GM12878 (cell line): ENCODE measurements around the gene TIGD7. TPM values are rescaled to one million over a fixed set of nuclear protein-coding genes. Genes with fewer than 3 reads are reported as not detected.

ENCODE experiments used
- ATAC-seq: fragments of 200-7000 bp; cut with Tn5 transposase; 3 replicates; pipeline ENCODE4 v1.9.1; 2020; ENCODE audit warnings: mild to moderate bottlenecking, moderate library complexity
- BruUV-seq: library from RNA; stranded (reverse); fragments of 400-500 nt; replicated peaks from 2 replicates; lab custom pipeline; 2021; lab: Mats Ljungman, UMichigan
- CTCF ChIA-PET: fragments of 300-600 bp; sonication (Branson Sonifier 250); formaldehyde crosslinking; extraction: SDS; loops from one replicate; lab custom pipeline; 2021; ENCODE audit warnings: inconsistent platforms; lab: Yijun Ruan, JAX
- POLR2A ChIA-PET: fragments of 350-600 bp; formaldehyde crosslinking; extraction: SDS; loops from one replicate; lab custom pipeline; 2021; ENCODE audit warnings: inconsistent platforms; lab: Charles Lee
- RAD21 ChIA-PET: fragments of 300-600 bp; sonication (Branson Sonifier 250); formaldehyde crosslinking; loops from one replicate; lab custom pipeline; 2023; ENCODE audit warnings: antibody characterized with exemption; ENCODE audit not compliant: unreplicated experiment; lab: Charles Lee
- SMC1A ChIA-PET: fragments of 300-600 bp; sonication (Branson Sonifier 250); formaldehyde crosslinking; loops from one replicate; lab custom pipeline; 2023; ENCODE audit not compliant: unreplicated experiment, uncharacterized antibody; lab: Charles Lee
- DNase-seq: peaks from one replicate; pipeline ENCODE4 v3.0.0-alpha.2; 2011; ENCODE audit warnings: low read depth, low spot score
- FAIRE-seq: peaks from 3 replicates; lab custom pipeline; 2011; peaks lifted over from hg19 to GRCh38; lab: Jason Lieb, UNC
- H2AFZ ChIP-seq: 2 replicates; pipeline ENCODE4 v1.6.0; 2011; ENCODE audit warnings: low read depth, low read length, control low read depth; ENCODE audit not compliant: control insufficient read depth
- H3K27ac ChIP-seq: 2 replicates; pipeline ENCODE4 v1.5.1; 2011; ENCODE audit warnings: control low read depth; ENCODE audit not compliant: control insufficient read depth, insufficient read depth
- H3K27me3 ChIP-seq, 2 experiments: replicated peaks in 1 of 2; 2 replicates each; pipeline versions ENCODE4 v1.6.0 to v1.6.1; 2011; ENCODE audit warnings: low read length in 1 of 2; ENCODE audit not compliant: control insufficient read depth in 2 of 2, insufficient read depth in 2 of 2
- H3K36me3 ChIP-seq, 2 experiments: 2 replicates each; pipeline ENCODE4 v1.5.1; 2011; ENCODE audit warnings: low read length in 1 of 2; ENCODE audit not compliant: control insufficient read depth in 2 of 2, insufficient read depth in 2 of 2
- H3K4me1 ChIP-seq: 2 replicates; pipeline ENCODE4 v1.6.1; 2011; ENCODE audit warnings: mild to moderate bottlenecking, low read length, moderate library complexity, mixed read lengths; ENCODE audit not compliant: control insufficient read depth, insufficient read depth
- H3K4me2 ChIP-seq: 2 replicates; pipeline ENCODE4 v1.6.0; 2011; ENCODE audit warnings: control low read depth; ENCODE audit not compliant: control insufficient read depth, insufficient read depth
- H3K4me3 ChIP-seq: fragments of 200-600 bp; sonication (generic); 2 replicates; pipeline ENCODE4 v1.5.1; 2016
- H3K79me2 ChIP-seq: 2 replicates; pipeline ENCODE4 v1.6.0; 2011; ENCODE audit warnings: low read length; ENCODE audit not compliant: control insufficient read depth, insufficient read depth
- H3K9ac ChIP-seq: 2 replicates; pipeline ENCODE4 v1.8.0; 2011; ENCODE audit warnings: low read length, control low read depth, mixed read lengths; ENCODE audit not compliant: control insufficient read depth, insufficient read depth
- H3K9me3 ChIP-seq: replicated peaks from 3 replicates; pipeline ENCODE4 v1.5.1; 2011; ENCODE audit warnings: mild to moderate bottlenecking, low read length; ENCODE audit not compliant: control insufficient read depth, insufficient read depth
- H4K20me1 ChIP-seq: 2 replicates; pipeline ENCODE4 v1.6.0; 2011; ENCODE audit not compliant: control insufficient read depth, insufficient read depth
- BACH1 ChIP-seq: fragments of 450-650 bp; IDR thresholded peaks from 2 replicates; pipeline ENCODE4 v1.6.1; 2017; ENCODE audit warnings: mild to moderate bottlenecking, borderline replicate concordance
- CREB1 ChIP-seq: IDR thresholded peaks from 2 replicates; pipeline ENCODE4 v1.6.1; 2012; ENCODE audit warnings: low read depth, mild to moderate bottlenecking, inconsistent platforms
- CREM ChIP-seq: IDR thresholded peaks from 2 replicates; pipeline ENCODE4 v1.6.1; 2014; ENCODE audit warnings: antibody characterized with exemption, low read depth
- GABPA ChIP-seq: IDR thresholded peaks from 2 replicates; pipeline ENCODE4 v1.6.1; 2014; ENCODE audit warnings: antibody characterized with exemption, low read depth, mild to moderate bottlenecking, inconsistent platforms
- HDAC6 ChIP-seq: fragments of 200-600 bp; sonication (generic); IDR thresholded peaks from one replicate; pipeline ENCODE4 v1.8.0; 2017; ENCODE audit warnings: antibody characterized with exemption; ENCODE audit not compliant: unreplicated experiment
- KAT2A ChIP-seq: conservative IDR thresholded peaks from 2 replicates; pipeline ENCODE4 v1.6.1; 2011; ENCODE audit warnings: low read depth, low read length; ENCODE audit not compliant: control insufficient read depth
- MYB ChIP-seq: fragments of 150-350 bp; IDR thresholded peaks from 2 replicates; pipeline ENCODE4 v1.6.1; 2014; ENCODE audit warnings: mild to moderate bottlenecking, low read depth, low read length, borderline replicate concordance
- NFYA ChIP-seq: IDR thresholded peaks from 2 replicates; pipeline ENCODE4 v1.6.1; 2011; ENCODE audit warnings: low read depth, mild to moderate bottlenecking, low read length, improper control_type of control experiment, borderline replicate concordance
- POLR2AphosphoS2 ChIP-seq: IDR thresholded peaks from 2 replicates; pipeline ENCODE4 v1.6.1; 2011; ENCODE audit warnings: low read depth, mild to moderate bottlenecking, low read length, improper control_type of control experiment, moderate library complexity
- RAD21 ChIP-seq: IDR thresholded peaks from 2 replicates; pipeline ENCODE4 v1.6.1; 2011; ENCODE audit warnings: mild to moderate bottlenecking, low read depth, low read length, moderate library complexity; ENCODE audit not compliant: insufficient read depth
- SREBF2 ChIP-seq: IDR thresholded peaks from 2 replicates; pipeline ENCODE4 v1.6.1; 2012; ENCODE audit warnings: mild to moderate bottlenecking, low read length
- SUZ12 ChIP-seq: fragments of 200-600 bp; sonication (generic); IDR thresholded peaks from one replicate; pipeline ENCODE4 v1.6.1; 2018; ENCODE audit warnings: antibody characterized with exemption, mild to moderate bottlenecking; ENCODE audit not compliant: unreplicated experiment
- WGBS: methylation state at CpG from one replicate; pipeline ENCODE4 v1.1.6; 2016; ENCODE audit warnings: low lambda C conversion rate; ENCODE audit not compliant: insufficient replicate concordance, insufficient coverage; ENCODE audit errors: missing lambda C conversion rate; 5-methylcytosine and 5-hydroxymethylcytosine counted together
- in situ Hi-C: fragments of 300-500 bp; cut with MboI; formaldehyde crosslinking; loops from 9 replicates; pipeline ENCODE4 v1.14.3; 2018; ENCODE audit warnings: mixed read lengths
- intact Hi-C: fragments of 100-400 bp; cut with micrococcal nuclease; formaldehyde crosslinking; loops from one replicate; pipeline ENCODE4 v1.14.2; 2022; ENCODE audit not compliant: unreplicated experiment
- polyA plus RNA-seq, 11 experiments: library from polyadenylated mRNA; depleted of rRNA in 4 of 11; unstranded in 6 of 11; stranded (reverse) in 5 of 11; fragments of >200 nt; fragmentation: Nextera tagmentation in 4 of 11; fragmentation: Illumina TruSeq in 1 of 11; extraction: Ambion mirVana in 4 of 11; extraction: Trizol in 1 of 11; gene quantifications; 1 replicate in 1 of 11; 2 replicates in 10 of 11; pipeline versions ENCODE4 v1.2.1 to v1.2.3, GENCODE V29; 2011 to 2016; ENCODE audit warnings: inconsistent platforms in 2 of 11, missing spikeins in 2 of 11, low read depth in 1 of 11
- total RNA-seq, 4 experiments: library from RNA; depleted of rRNA in 3 of 4; stranded (reverse); fragments of >200 nt in 3 of 4; fragmentation: Illumina TruSeq in 1 of 4; extraction: Trizol in 1 of 4; gene quantifications; 2 replicates each; pipeline versions ENCODE4 v1.2.1 to v1.2.3, GENCODE V29; 2013 to 2021
- TF ChIP-seq, protein P1 (sequence below): fragments of 450-650 bp; IDR thresholded peaks from 2 replicates; pipeline ENCODE4 v1.6.1; 2018; ENCODE audit warnings: mild to moderate bottlenecking, low read depth, moderate library complexity; ENCODE audit not compliant: partially characterized antibody
- TF ChIP-seq, protein P2 (sequence below): IDR thresholded peaks from 2 replicates; pipeline ENCODE4 v1.6.1; 2012; ENCODE audit warnings: low read depth, low read length, improper control_type of control experiment
- TF ChIP-seq, protein P3 (sequence below): fragments of 150-350 bp; IDR thresholded peaks from 2 replicates; pipeline ENCODE4 v1.6.1; 2014; ENCODE audit warnings: mild to moderate bottlenecking, low read depth, low read length
- TF ChIP-seq, protein P4 (sequence below): IDR thresholded peaks from 2 replicates; pipeline ENCODE4 v1.6.1; 2011; ENCODE audit warnings: low read depth, mild to moderate bottlenecking, low read length, moderate library complexity, borderline replicate concordance; ENCODE audit errors: extremely low read depth

TIGD7 gene
- total and polyA plus RNA-seq, 10 of the 15 experiments (the other 5 are each of a cell fraction or from before 2014, with no cell fraction given) = 0.37 to 3.8 (median 3.0) TPM

DNA sequence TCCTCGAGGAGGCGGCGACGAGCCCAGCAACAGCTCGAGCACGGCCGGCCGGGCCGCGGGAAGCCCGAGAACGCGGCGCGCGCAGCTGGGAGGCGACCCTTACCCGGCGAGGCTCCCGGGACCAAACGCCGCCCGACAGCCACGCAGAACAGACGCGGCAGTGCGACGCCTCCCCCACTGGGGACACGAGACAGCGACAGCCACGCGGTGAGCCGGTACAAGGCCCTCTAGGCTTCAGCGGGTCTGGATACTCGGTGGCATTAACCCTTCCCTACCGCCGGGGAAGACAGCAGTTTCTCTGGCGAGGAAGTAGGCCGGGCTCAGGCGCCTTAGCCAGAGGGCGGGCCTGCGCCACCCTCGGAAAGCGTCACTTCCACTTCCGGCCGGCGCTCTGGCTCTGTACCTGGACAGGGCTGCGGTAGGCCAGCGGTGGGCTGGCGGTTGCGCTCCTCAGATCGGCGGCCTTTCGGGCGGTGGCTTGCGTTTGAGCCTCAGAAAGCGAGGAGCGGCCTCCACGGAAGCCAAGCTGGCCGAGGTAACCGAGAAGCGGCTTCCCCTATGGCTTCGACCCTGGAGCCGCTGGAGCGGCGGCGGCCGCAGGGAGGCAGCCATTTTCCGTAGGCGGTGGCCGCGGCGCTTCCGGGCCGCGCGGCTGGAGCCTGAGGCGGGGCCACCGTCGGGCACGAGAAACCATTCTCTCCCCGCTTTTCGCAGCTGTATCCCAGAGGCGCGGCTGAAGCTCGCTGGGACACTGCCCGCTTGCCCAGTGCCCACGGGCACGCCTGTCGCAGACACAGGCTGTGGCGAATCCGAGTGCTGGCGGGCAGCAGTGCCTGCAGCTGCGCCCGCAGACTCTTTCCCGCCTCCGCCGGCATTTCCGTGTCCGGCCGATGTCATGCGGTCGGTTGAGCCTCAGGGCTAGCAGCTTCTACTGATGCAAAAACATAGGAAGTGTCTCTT lies at the start of gene TIGD7, which contains the start of gene ZNF75A (continued):
- TF ChIP-seq, protein P1, sequence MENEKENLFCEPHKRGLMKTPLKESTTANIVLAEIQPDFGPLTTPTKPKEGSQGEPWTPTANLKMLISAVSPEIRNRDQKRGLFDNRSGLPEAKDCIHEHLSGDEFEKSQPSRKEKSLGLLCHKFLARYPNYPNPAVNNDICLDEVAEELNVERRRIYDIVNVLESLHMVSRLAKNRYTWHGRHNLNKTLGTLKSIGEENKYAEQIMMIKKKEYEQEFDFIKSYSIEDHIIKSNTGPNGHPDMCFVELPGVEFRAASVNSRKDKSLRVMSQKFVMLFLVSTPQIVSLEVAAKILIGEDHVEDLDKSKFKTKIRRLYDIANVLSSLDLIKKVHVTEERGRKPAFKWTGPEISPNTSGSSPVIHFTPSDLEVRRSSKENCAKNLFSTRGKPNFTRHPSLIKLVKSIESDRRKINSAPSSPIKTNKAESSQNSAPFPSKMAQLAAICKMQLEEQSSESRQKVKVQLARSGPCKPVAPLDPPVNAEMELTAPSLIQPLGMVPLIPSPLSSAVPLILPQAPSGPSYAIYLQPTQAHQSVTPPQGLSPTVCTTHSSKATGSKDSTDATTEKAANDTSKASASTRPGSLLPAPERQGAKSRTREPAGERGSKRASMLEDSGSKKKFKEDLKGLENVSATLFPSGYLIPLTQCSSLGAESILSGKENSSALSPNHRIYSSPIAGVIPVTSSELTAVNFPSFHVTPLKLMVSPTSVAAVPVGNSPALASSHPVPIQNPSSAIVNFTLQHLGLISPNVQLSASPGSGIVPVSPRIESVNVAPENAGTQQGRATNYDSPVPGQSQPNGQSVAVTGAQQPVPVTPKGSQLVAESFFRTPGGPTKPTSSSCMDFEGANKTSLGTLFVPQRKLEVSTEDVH = no peak
- TF ChIP-seq GABPA = peak; percentile 88
- peak; percentile 86 for TF ChIP-seq CREM

DNA sequence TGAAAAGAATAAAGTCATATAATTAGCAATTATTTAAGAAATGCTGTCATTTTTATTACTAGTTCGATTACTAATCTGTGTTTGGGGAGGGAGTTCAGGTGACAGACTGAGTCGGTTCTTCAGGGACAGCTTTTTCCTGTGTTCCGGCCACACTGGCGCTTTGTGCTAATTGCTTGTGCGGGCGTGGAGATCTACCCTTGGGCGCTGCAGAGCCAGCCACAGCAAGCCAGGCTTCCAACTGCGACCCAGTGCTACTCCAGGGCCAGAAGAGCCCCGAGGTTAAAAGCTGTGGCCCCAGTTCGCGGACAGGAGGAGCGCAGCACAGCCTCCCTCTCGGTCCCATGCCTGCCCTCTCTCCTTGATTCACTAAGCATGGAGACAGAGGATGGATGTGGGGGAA lies 43.9 kb upstream of the TIGD7 start:
- H3K4me2 ChIP-seq = no peak overlapping the region
- no peak for ATAC-seq
- H3K79me2 ChIP-seq = no peaks in the 10 kb centered on the region
- intact Hi-C loops (no loop called here), in situ Hi-C loops (no loop called here)
- no peaks in the 10 kb centered on the region for H3K36me3 ChIP-seq
- BruUV-seq = no TSS peak
- no peak overlapping the region for H3K27ac ChIP-seq
- ChIA-PET POLR2A (no interaction called here), CTCF (no interaction called here), SMC1A (no interaction called here), RAD21 (no interaction called here)
- WGBS = 66% methylated on average over 13 of the region's 13 CpGs
- 0 out of 2 replicates have a peak, but pooled peaks cover 3% of the 10 kb centered on the region for H3K4me1 ChIP-seq
- no peak overlapping the region for H3K4me3 ChIP-seq
- H3K9me3 ChIP-seq = no peaks in the 10 kb centered on the region
- FAIRE-seq = no peak
- H3K27me3 ChIP-seq = no peaks in the 10 kb centered on the region
- no peak overlapping the region for H2AFZ ChIP-seq
- no peak overlapping the region for H3K9ac ChIP-seq
- DNase-seq = no peak
- H4K20me1 ChIP-seq = no peaks in the 10 kb centered on the region
- no peak for TF ChIP-seq MYB
- no peak for TF ChIP-seq CREB1
- no peak for TF ChIP-seq SUZ12
- TF ChIP-seq KAT2A = no peak
- TF ChIP-seq, protein P2, sequence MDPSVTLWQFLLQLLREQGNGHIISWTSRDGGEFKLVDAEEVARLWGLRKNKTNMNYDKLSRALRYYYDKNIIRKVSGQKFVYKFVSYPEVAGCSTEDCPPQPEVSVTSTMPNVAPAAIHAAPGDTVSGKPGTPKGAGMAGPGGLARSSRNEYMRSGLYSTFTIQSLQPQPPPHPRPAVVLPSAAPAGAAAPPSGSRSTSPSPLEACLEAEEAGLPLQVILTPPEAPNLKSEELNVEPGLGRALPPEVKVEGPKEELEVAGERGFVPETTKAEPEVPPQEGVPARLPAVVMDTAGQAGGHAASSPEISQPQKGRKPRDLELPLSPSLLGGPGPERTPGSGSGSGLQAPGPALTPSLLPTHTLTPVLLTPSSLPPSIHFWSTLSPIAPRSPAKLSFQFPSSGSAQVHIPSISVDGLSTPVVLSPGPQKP = no peak
- TF ChIP-seq, protein P3, sequence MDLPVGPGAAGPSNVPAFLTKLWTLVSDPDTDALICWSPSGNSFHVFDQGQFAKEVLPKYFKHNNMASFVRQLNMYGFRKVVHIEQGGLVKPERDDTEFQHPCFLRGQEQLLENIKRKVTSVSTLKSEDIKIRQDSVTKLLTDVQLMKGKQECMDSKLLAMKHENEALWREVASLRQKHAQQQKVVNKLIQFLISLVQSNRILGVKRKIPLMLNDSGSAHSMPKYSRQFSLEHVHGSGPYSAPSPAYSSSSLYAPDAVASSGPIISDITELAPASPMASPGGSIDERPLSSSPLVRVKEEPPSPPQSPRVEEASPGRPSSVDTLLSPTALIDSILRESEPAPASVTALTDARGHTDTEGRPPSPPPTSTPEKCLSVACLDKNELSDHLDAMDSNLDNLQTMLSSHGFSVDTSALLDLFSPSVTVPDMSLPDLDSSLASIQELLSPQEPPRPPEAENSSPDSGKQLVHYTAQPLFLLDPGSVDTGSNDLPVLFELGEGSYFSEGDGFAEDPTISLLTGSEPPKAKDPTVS = no peak
- no peak for TF ChIP-seq BACH1
- no peak for TF ChIP-seq NFYA
- TF ChIP-seq HDAC6 = no peak
- TF ChIP-seq RAD21 = no peak
- no peak for TF ChIP-seq POLR2AphosphoS2
- no peak for TF ChIP-seq SREBF2
- TF ChIP-seq, protein P4, sequence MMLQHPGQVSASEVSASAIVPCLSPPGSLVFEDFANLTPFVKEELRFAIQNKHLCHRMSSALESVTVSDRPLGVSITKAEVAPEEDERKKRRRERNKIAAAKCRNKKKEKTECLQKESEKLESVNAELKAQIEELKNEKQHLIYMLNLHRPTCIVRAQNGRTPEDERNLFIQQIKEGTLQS = no peak
